Hematopoietic multipotent progenitor cell treated with erythropoietin and hydrocortisone succinate and interleukin-3 and kit ligand, for 6 days (in vitro differentiated cells): ENCODE measurements around the gene SOD1.

ENCODE experiments used
- DNase-seq: peaks from one replicate; pipeline ENCODE4 v3.0.0-alpha.2; 2015

The SOD1 gene

GRCh38 chr21:31686272-31686915 lies 26.9 kb downstream of the SOD1 start:
- DNase-seq = no peak

- no peak for DNase-seq
Observed at GRCh38 chr21:31687108-31687507, 27.6 kb downstream of the SOD1 start.

- DNase-seq = no peak
Observed at GRCh38 chr21:31688603-31689368, 29.3 kb downstream of the SOD1 start.

GRCh38 chr21:31693222-31693621 lies 33.7 kb downstream of the SOD1 start:
- no peak for DNase-seq

GRCh38 chr21:31696424-31696823 lies 36.9 kb downstream of the SOD1 start:
- DNase-seq = no peak

GRCh38 chr21:31698461-31698860 lies 39.0 kb downstream of the SOD1 start:
- DNase-seq = no peak

GRCh38 chr21:31700040-31700439 lies 40.5 kb downstream of the SOD1 start:
- DNase-seq = no peak

GRCh38 chr21:31706562-31706961 lies 47.1 kb downstream of the SOD1 start:
- no peak for DNase-seq

GRCh38 chr21:31707499-31707898 lies 48.0 kb downstream of the SOD1 start:
- no peak for DNase-seq

- no peak for DNase-seq
Observed at GRCh38 chr21:31708541-31708940, 49.0 kb downstream of the SOD1 start.

- no peak for DNase-seq
Observed at GRCh38 chr21:31710586-31710985, 51.1 kb downstream of the SOD1 start.

- DNase-seq = no peak
Observed at GRCh38 chr21:31711326-31711725, 51.8 kb downstream of the SOD1 start.

- DNase-seq = no peak
Observed at GRCh38 chr21:31711745-31712285, 52.3 kb downstream of the SOD1 start.

- no peak for DNase-seq
Observed at GRCh38 chr21:31713115-31713514, 53.6 kb downstream of the SOD1 start.

- DNase-seq = peak; percentile 61
Observed at GRCh38 chr21:31713973-31714740, 54.7 kb downstream of the SOD1 start.

- DNase-seq = peak; percentile 18
Observed at GRCh38 chr21:31714741-31715365, 55.4 kb downstream of the SOD1 start.

GRCh38 chr21:31716106-31716505 lies 56.6 kb downstream of the SOD1 start:
- DNase-seq = no peak
